Body of pancreas (tissue), 4 donors: Measurements from ENCODE around the gene ARHGAP6. TPM values are rescaled to one million over a fixed set of nuclear protein-coding genes. Genes with fewer than 3 reads are reported as not detected.
"Not testable (repeated sequence)": the region's sequence is repeated elsewhere in the genome, so short reads cannot be mapped to it uniquely, and the experiment has no call there.

Experiments
- ATAC-seq: fragments of 150-250 bp; one replicate; pipeline ENCODE4 v1.9.1; 2016
- DNase-seq, 4 donors: peaks; one replicate each; pipeline ENCODE4 v3.0.0-alpha.2; 2019
- H3K27ac ChIP-seq, 4 donors: fragments of 200-600 bp; sonication (generic); 1 replicate in 3 of 4; 2 replicates in 1 of 4; pipeline versions ENCODE4 v1.5.1 to v1.6.1; 2016 to 2019; ENCODE audit warnings: mild to moderate bottlenecking in 1 of 4, mixed read lengths in 1 of 4, moderate library complexity in 1 of 4
- H3K27me3 ChIP-seq, 2 donors: fragments of 200-600 bp; sonication (generic); one replicate each; pipeline ENCODE4 v1.6.0; 2016; ENCODE audit warnings: mild to moderate bottlenecking in 1 of 2
- H3K36me3 ChIP-seq, 2 donors: fragments of 200-600 bp; sonication (generic); replicated peaks in 1 of 2; 2 replicates each; pipeline ENCODE4 v1.5.1; 2016; ENCODE audit warnings: low read depth in 2 of 2; ENCODE audit not compliant: insufficient read depth in 1 of 2
- H3K4me1 ChIP-seq: fragments of 200-600 bp; sonication (generic); one replicate; pipeline ENCODE4 v1.6.0; 2016
- H3K4me3 ChIP-seq, 2 donors: fragments of 200-600 bp; sonication (generic); 1 replicate in 1 of 2; 2 replicates in 1 of 2; pipeline ENCODE4 v1.5.1; 2016 to 2019
- H3K9me3 ChIP-seq, 3 donors: fragments of 200-600 bp; sonication (generic); 1 replicate in 2 of 3; 2 replicates in 1 of 3; pipeline ENCODE4 v1.5.1; 2016
- POLR2A ChIP-seq, 3 donors: fragments of 450-650 bp; IDR thresholded peaks; one replicate each; pipeline ENCODE4 v1.6.1; 2016; ENCODE audit warnings: antibody characterized with exemption in 3 of 3, mild to moderate bottlenecking in 2 of 3
- WGBS, 2 donors: methylation state at CpG; one replicate each; pipeline ENCODE4 v1.1.5; 2017; 5-methylcytosine and 5-hydroxymethylcytosine counted together
- intact Hi-C: fragments of 100-400 bp; cut with DNase I; formaldehyde crosslinking; loops from one replicate; pipeline ENCODE4 v1.15.1; 2023
- total RNA-seq, 2 donors: library from RNA; depleted of rRNA; stranded (reverse); fragments of >200 nt; gene quantifications; one replicate each; pipeline ENCODE4 v1.1.0, GENCODE V29; 2016
- TF ChIP-seq, protein P1 (sequence below), 7 experiments: fragments of 450-650 bp in 4 of 7; fragments of 200-600 bp in 3 of 7; sonication (generic) in 3 of 7; IDR thresholded peaks; one replicate each; pipeline ENCODE4 v1.5.1; 2016 to 2019; ENCODE audit warnings: antibody characterized with exemption in 7 of 7

The ARHGAP6 gene
- total RNA-seq, 2 donors from 2014 or later = 2.3 to 10.9 TPM

DNA sequence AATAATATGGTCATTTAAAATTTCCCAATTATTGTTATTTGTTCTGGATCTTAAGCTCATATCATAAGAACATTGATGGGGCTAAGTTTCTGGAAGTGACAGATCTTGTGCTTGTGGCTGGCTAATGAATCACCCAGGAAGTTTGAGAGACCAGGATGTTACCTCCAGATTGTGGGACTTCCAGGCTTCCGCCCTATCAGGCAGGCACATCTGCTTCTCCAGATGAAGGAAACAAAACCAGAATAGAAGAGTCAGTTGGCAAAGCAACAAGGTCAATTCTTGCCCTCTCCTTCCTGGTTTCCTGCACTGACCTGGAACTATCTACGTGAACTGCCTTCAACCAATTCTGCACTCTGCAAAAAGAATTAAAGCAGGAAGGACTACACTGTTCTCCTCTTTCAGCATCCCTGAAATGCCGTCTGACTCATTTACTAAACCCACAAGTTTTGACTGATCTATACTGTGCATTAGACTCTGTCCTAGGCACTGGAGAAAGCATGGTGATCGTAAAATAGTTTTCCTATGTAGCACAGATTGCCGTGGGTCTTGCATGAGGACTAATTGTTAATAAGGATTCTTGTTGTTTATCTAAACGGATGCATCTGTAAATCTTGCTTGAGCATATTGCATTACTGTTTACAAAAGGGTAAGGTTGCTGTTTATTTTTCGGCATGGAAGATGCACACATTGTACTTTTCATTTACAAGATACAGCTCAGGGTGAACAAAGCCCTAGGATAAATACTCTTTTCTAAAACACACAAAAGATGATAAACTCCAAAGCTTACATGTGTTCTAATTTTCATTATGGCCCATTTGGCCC lies 297.9 kb downstream of the ARHGAP6 start:
- DNase-seq = no peak
- Histone ChIP-seq H3K4me1 (no peaks in the 10 kb centered on the region), H3K27me3 (no peaks in the 10 kb centered on the region), H3K4me3 (no peak overlapping the region), H3K27ac (no peak overlapping the region), H3K9me3 (no peaks in the 10 kb centered on the region), H3K36me3 (no peaks in the 10 kb centered on the region)
- 51 to 77% methylated on average over 7 of the region's 7 CpGs for WGBS, 2 donors
- no peak for ATAC-seq
- TF ChIP-seq POLR2A (IDR thresholded peaks at IDR 0.05) = no peak
- TF ChIP-seq, protein P1, sequence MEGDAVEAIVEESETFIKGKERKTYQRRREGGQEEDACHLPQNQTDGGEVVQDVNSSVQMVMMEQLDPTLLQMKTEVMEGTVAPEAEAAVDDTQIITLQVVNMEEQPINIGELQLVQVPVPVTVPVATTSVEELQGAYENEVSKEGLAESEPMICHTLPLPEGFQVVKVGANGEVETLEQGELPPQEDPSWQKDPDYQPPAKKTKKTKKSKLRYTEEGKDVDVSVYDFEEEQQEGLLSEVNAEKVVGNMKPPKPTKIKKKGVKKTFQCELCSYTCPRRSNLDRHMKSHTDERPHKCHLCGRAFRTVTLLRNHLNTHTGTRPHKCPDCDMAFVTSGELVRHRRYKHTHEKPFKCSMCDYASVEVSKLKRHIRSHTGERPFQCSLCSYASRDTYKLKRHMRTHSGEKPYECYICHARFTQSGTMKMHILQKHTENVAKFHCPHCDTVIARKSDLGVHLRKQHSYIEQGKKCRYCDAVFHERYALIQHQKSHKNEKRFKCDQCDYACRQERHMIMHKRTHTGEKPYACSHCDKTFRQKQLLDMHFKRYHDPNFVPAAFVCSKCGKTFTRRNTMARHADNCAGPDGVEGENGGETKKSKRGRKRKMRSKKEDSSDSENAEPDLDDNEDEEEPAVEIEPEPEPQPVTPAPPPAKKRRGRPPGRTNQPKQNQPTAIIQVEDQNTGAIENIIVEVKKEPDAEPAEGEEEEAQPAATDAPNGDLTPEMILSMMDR (IDR thresholded peaks at IDR 0.05) = no peak
- intact Hi-C loops = no loop called here

DNA sequence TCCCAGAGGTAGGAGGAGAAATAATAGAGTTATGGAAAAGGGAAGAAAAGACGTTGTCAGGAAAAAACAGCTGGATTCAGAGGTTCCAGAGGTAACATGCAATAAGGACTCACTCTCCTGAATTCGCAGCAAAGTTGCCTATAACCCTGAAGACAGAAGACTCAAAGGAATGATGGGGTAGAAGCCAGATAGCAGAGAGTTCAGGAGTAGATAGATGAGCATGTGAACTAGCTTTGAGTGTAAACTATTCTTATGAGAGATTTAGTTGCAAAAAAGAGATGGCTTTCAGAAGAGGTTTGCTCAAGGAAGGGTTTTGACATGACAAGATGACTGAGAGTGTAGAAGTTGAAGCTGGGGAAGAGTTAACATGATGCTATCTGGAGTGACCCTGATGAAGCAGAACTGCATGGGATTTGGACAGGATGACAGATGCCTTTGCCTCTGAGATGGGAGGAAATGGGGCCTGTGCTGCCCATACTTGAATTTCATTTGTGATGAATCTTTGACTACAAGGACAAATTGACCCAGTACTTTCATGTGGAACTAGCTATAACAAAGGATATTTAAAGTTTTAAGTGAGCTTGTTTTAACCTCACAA lies 298.6 kb downstream of the ARHGAP6 start:
- intact Hi-C loops = no loop called here
- H3K27me3 ChIP-seq = no peaks in the 10 kb centered on the region

GRCh38 chrX:11365426-11365825 lies 300.3 kb downstream of the ARHGAP6 start:
- Histone ChIP-seq H3K4me1 (no peaks in the 10 kb centered on the region), H3K27me3 (no peaks in the 10 kb centered on the region), H3K9me3 (no peaks in the 10 kb centered on the region), H3K36me3 (no peaks in the 10 kb centered on the region), H3K27ac (no peak overlapping the region), H3K4me3 (no peak overlapping the region)
- no peak for ATAC-seq
- intact Hi-C loops = no loop called here
- 86 to 87% methylated on average over 3 of the region's 3 CpGs for WGBS, 2 donors
- DNase-seq = no peak
- TF ChIP-seq POLR2A (IDR thresholded peaks at IDR 0.05) = no peak
- TF ChIP-seq, protein P1 (IDR thresholded peaks at IDR 0.05) = no peak

More for the DNA sequence above, 298.6 kb downstream of the ARHGAP6 start:
- TF ChIP-seq, protein P1 (IDR thresholded peaks at IDR 0.05) = no peak
- no peak for TF ChIP-seq POLR2A (IDR thresholded peaks at IDR 0.05)
- Histone ChIP-seq H3K27ac (no peak overlapping the region), H3K36me3 (no peaks in the 10 kb centered on the region), H3K9me3 (no peaks in the 10 kb centered on the region), H3K4me1 (no peaks in the 10 kb centered on the region), H3K4me3 (no peak overlapping the region)
- ATAC-seq (no peak), DNase-seq (no peak)
- 57 to 59% methylated on average over 2 of the region's 2 CpGs for WGBS, 2 donors

DNA sequence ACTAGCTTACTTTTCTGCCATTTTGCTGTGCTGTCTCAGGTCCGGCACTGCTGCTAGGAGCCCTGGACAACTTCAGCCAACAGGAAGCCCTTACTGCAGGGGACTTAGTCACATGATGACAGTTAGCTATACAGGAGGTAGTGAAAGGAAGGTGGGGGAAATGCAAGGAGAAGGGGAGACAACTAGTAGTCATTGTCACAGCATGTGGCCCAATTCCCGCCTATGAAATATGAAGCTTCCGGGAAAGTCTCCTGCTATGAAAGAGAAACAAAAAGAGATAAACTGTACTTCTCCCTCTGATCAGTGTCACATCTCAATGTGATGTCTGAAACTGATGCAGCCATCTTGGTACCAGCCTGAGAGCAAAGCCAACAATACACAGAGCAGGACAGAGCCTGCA lies 300.9 kb downstream of the ARHGAP6 start:
- H3K36me3 ChIP-seq = no peaks in the 10 kb centered on the region
- DNase-seq (no peak), ATAC-seq (no peak)
- WGBS, 2 donors = 83 to 95% methylated on average over 2 to 3 of the region's 3 CpGs
- no peaks in the 10 kb centered on the region for H3K9me3 ChIP-seq
- H3K4me1 ChIP-seq = no peaks in the 10 kb centered on the region
- no peak overlapping the region for H3K4me3 ChIP-seq
- no peak for TF ChIP-seq POLR2A (IDR thresholded peaks at IDR 0.05)
- TF ChIP-seq, protein P1 (IDR thresholded peaks at IDR 0.05) = no peak
- no peaks in the 10 kb centered on the region for H3K27me3 ChIP-seq
- intact Hi-C loops = no loop called here
- no peak overlapping the region for H3K27ac ChIP-seq

DNA sequence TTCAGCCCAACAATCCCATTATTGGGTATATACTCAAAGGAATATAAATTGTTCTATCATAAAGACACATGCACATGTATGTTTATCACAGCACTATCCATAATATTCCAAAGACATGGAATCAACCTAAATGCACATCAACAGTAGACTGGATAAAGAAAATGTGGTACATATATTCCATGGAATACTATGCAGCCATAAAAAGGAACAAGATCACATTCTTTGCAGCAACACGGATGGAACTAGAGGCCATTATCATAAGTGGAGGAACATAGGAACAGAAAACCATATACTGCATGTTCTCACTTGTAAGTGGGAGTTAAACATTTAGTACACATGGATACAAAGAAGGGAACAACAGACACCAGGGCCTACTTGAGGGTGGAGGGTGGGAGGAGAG lies 301.9 kb downstream of the ARHGAP6 start:
- H3K4me1 ChIP-seq, intact Hi-C loops, ATAC-seq, H3K9me3 ChIP-seq, H3K4me3 ChIP-seq, H3K36me3 ChIP-seq, H3K27me3 ChIP-seq, DNase-seq, H3K27ac ChIP-seq: not testable (repeated sequence)
- WGBS, 2 donors = 57 to 60% methylated on average over 1 of the region's 1 CpG
